ENCODE data around the gene OR8S1. TPM values are rescaled to one million over a fixed set of nuclear protein-coding genes. Genes with fewer than 3 reads are reported as not detected.

Gene OR8S1
- total RNA-seq, 1 experiment from 2014 or later, result not detected

- no peaks in the 10 kb centered on the region for H3K4me1 Mint-ChIP-seq
- DNase-seq, result no peak
Observed at GRCh38 chr12:48482198-48482597, 43.2 kb upstream of the OR8S1 start, which contains the start of gene C12orf54. TSS of gene C12orf54 (plus strand) at chr12:48482498. CDS start at chr12:48483297, 799 bp downstream.

More at GRCh38 chr12:48482198-48482597, 43.2 kb upstream of the OR8S1 start, which contains the start of gene C12orf54:
- no peak within 1 kb of the TSS for H2AFZ ChIP-seq (ENCODE audit: low read length)
- H3K4me2 ChIP-seq (ENCODE audit: insufficient read depth, insufficient read length, low read length), result no peak within 1 kb of the TSS
- Mint-ChIP-seq H3K4me3 (no peak within 1 kb of the TSS), H3K36me3 (ENCODE audit: insufficient read depth in 1 of 3, low read depth in 3 of 3) (no peaks in the 10 kb centered on the region; a peak in 1 of 7 replicates), H3K27me3 (ENCODE audit: low read depth) (peaks cover 28% of the 10 kb centered on the region), H3K27ac (no peak within 1 kb of the TSS; a peak in 1 of 7 replicates), H3K9me3 (peaks cover 16 to 79% of the 10 kb centered on the region in 2 experiments)
- no peak within 1 kb of the TSS for H2BK5ac ChIP-seq (ENCODE audit: insufficient read length, low read length)
- no peaks in the 10 kb centered on the region for H4K20me1 ChIP-seq (ENCODE audit: control insufficient read depth, insufficient read depth, insufficient read length)
- no peak within 1 kb of the TSS for H2AK5ac ChIP-seq (ENCODE audit: insufficient read length, low read length)
- H3K23me2 ChIP-seq (ENCODE audit: insufficient read length, low read depth, low read length, poor library complexity, severe bottlenecking), result no peaks in the 10 kb centered on the region
- no peak for TF ChIP-seq CTCF (conservative IDR thresholded peaks at IDR 0.05)
- H3K56ac ChIP-seq (ENCODE audit: insufficient read length, low read depth, low read length), result no peak within 1 kb of the TSS
- no peak within 1 kb of the TSS for H3K4ac ChIP-seq (ENCODE audit: low read depth, low read length)
- no peak within 1 kb of the TSS for H2BK120ac ChIP-seq (ENCODE audit: low read depth, low read length, poor library complexity, severe bottlenecking)
- no peaks in the 10 kb centered on the region for H3K27me3 ChIP-seq (ENCODE audit: insufficient read depth, low read length)
- no peak within 1 kb of the TSS for H4K8ac ChIP-seq (replicated peaks; ENCODE audit: insufficient read length, low read depth, low read length)
- WGBS (ENCODE audit: extremely low coverage, insufficient read length, low lambda C conversion rate), result no CpG with 5 or more reads among the region's 2 CpGs
- no peaks in the 10 kb centered on the region for H3K4me1 ChIP-seq (ENCODE audit: insufficient read depth, low read length)
- no peaks in the 10 kb centered on the region for H3K79me1 ChIP-seq (ENCODE audit: insufficient read depth, low read depth, low read length, poor library complexity, severe bottlenecking)
- H3K18ac ChIP-seq (ENCODE audit: insufficient read length, low read depth, low read length), result no peak within 1 kb of the TSS
- H3K79me2 ChIP-seq (ENCODE audit: insufficient read depth, low read length), result no peaks in the 10 kb centered on the region
- H3K9ac ChIP-seq (ENCODE audit: extremely low read depth, insufficient read length, low read length), result no peak within 1 kb of the TSS
- no peak within 1 kb of the TSS for H3K23ac ChIP-seq (ENCODE audit: insufficient read length, low read depth, low read length)
- H2BK20ac ChIP-seq (ENCODE audit: low read depth, low read length, poor library complexity, severe bottlenecking), result no peak within 1 kb of the TSS
- no peak within 1 kb of the TSS for H4K5ac ChIP-seq (ENCODE audit: insufficient read length, low read depth, low read length)
- H2BK15ac ChIP-seq (ENCODE audit: low read depth, low read length), result no peak within 1 kb of the TSS
- no peak within 1 kb of the TSS for H3K27ac ChIP-seq (ENCODE audit: insufficient read length, low read depth, low read length)
- no peak within 1 kb of the TSS for H3T11ph ChIP-seq (ENCODE audit: low read length)
- H3K9me3 ChIP-seq (ENCODE audit: control insufficient read depth, low read depth, low read length), result no peaks in the 10 kb centered on the region
- H3K14ac ChIP-seq (ENCODE audit: insufficient read depth, low read length), result no peak within 1 kb of the TSS
- H4K91ac ChIP-seq (ENCODE audit: insufficient read length, low read depth, low read length), result no peak within 1 kb of the TSS
- no peak within 1 kb of the TSS for H2BK12ac ChIP-seq (ENCODE audit: insufficient read length, low read depth, low read length)
